PC-9 (cell line): ENCODE results near the gene FYN. TPM values are rescaled to one million over a fixed set of nuclear protein-coding genes. Genes with fewer than 3 reads are reported as not detected.

Experiments
- BruUV-seq: library from RNA; stranded (reverse); fragments of 400-500 nt; replicated peaks from 2 replicates; lab custom pipeline; 2021; lab: Mats Ljungman, UMichigan
- CTCF ChIA-PET: fragments of 300-600 bp; sonication (Branson Sonifier 250); formaldehyde crosslinking; loops from one replicate; lab custom pipeline; 2022; ENCODE audit warnings: antibody characterized with exemption; lab: Charles Lee
- POLR2A ChIA-PET: fragments of 300-600 bp; sonication (Branson Sonifier 250); formaldehyde crosslinking; loops from one replicate; lab custom pipeline; 2022; ENCODE audit warnings: antibody characterized with exemption; ENCODE audit not compliant: unreplicated experiment; lab: Charles Lee
- DNase-seq, 2 experiments: peaks; one replicate each; pipeline versions ENCODE4 v3.0.0 to v3.0.0-alpha.2; 2015 to 2022; ENCODE audit warnings: mixed read lengths in 1 of 2
- H2AFZ ChIP-seq: fragments of 200-600 bp; sonication (generic); 2 replicates; pipeline ENCODE4 v1.8.1; 2017; ENCODE audit warnings: antibody characterized with exemption
- H3F3A ChIP-seq: fragments of 200-600 bp; sonication (generic); 2 replicates; pipeline ENCODE4 v1.8.1; 2017; ENCODE audit warnings: antibody characterized with exemption, mild to moderate bottlenecking, low read depth; ENCODE audit not compliant: insufficient read depth
- H3K27ac ChIP-seq: fragments of 200-600 bp; sonication (generic); 2 replicates; pipeline ENCODE4 v1.6.1; 2016; ENCODE audit warnings: mixed run types
- H3K27me3 ChIP-seq: fragments of 200-600 bp; sonication (generic); 2 replicates; pipeline ENCODE4 v1.6.1; 2016; ENCODE audit warnings: low read depth, mixed run types; ENCODE audit not compliant: insufficient read depth
- H3K36me3 ChIP-seq: fragments of 200-600 bp; sonication (generic); 2 replicates; pipeline ENCODE4 v1.6.1; 2016; ENCODE audit warnings: low read depth, mixed run types
- H3K4me1 ChIP-seq: fragments of 200-600 bp; sonication (generic); replicated peaks from 2 replicates; pipeline ENCODE4 v1.6.1; 2016; ENCODE audit warnings: mixed run types; ENCODE audit not compliant: insufficient read depth
- H3K4me2 ChIP-seq: fragments of 200-600 bp; sonication (generic); 2 replicates; pipeline ENCODE4 v1.6.1; 2017; ENCODE audit warnings: mixed run types
- H3K4me3 ChIP-seq: fragments of 200-600 bp; sonication (generic); 2 replicates; pipeline ENCODE4 v1.6.1; 2016; ENCODE audit warnings: mixed run types
- H3K79me2 ChIP-seq: fragments of 200-600 bp; sonication (generic); 2 replicates; pipeline ENCODE4 v1.6.1; 2017; ENCODE audit warnings: low read depth, mixed run types
- H3K9me2 ChIP-seq: fragments of 200-600 bp; sonication (generic); 2 replicates; pipeline ENCODE4 v1.8.1; 2017; ENCODE audit warnings: mild to moderate bottlenecking; ENCODE audit not compliant: insufficient read depth
- H3K9me3 ChIP-seq: fragments of 200-600 bp; sonication (generic); 2 replicates; pipeline ENCODE4 v1.8.1; 2016; ENCODE audit warnings: low read depth; ENCODE audit not compliant: insufficient read depth
- H4K20me1 ChIP-seq: fragments of 200-600 bp; sonication (generic); 2 replicates; pipeline ENCODE4 v1.8.1; 2017; ENCODE audit not compliant: insufficient read depth
- CTCF ChIP-seq: fragments of 200-600 bp; sonication (generic); conservative IDR thresholded peaks from 2 replicates; pipeline ENCODE4 v1.6.1; 2017; ENCODE audit warnings: mixed run types, antibody characterized with exemption, mild to moderate bottlenecking, moderate library complexity
- EZH2 ChIP-seq: fragments of 200-600 bp; sonication (generic); IDR thresholded peaks from 2 replicates; pipeline ENCODE4 v1.8.0; 2017; ENCODE audit warnings: antibody characterized with exemption, low read depth
- intact Hi-C: fragments of 100-400 bp; cut with micrococcal nuclease; formaldehyde crosslinking; loops from one replicate; pipeline ENCODE4 v1.10.0; 2022; ENCODE audit not compliant: unreplicated experiment
- total RNA-seq: library from RNA; stranded (reverse); gene quantifications from 2 replicates; pipeline ENCODE4 v1.2.3, GENCODE V29; 2021

Gene FYN
- total RNA-seq, 1 experiment from 2014 or later: 53.3 TPM

GRCh38 chr6:111829998-111830397, 43.3 kb downstream of the FYN start:
- Histone ChIP-seq H3K36me3 (no peaks in the 10 kb centered on the region), H4K20me1 (no peaks in the 10 kb centered on the region), H3F3A (0 out of 2 replicates have a peak, but pooled peaks cover 4% of the 10 kb centered on the region), H3K4me3 (no peak overlapping the region), H3K27ac (no peak overlapping the region), H3K27me3 (no peaks in the 10 kb centered on the region), H3K4me2 (no peak overlapping the region), H3K79me2 (no peaks in the 10 kb centered on the region), H3K4me1 (peaks cover 9% of the 10 kb centered on the region), H3K9me2 (no peaks in the 10 kb centered on the region), H2AFZ (no peak overlapping the region), H3K9me3 (no peaks in the 10 kb centered on the region)
- intact Hi-C loops: no loop called here
- TF ChIP-seq EZH2 (no peak), CTCF (no peak)
- ChIA-PET POLR2A (interaction anchor here (0.6 kb wide), 1 partner anchor 34 kb away, joined by 5 read pairs; no protein-coding TSS in a partner anchor), CTCF (no interaction called here)
- no peak for DNase-seq
- no TSS peak for BruUV-seq

GRCh38 chr6:111829581-111829980, 43.7 kb downstream of the FYN start:
- H3K9me3 ChIP-seq: no peaks in the 10 kb centered on the region
- H3K4me1 ChIP-seq: peaks cover 13% of the 10 kb centered on the region
- ChIA-PET POLR2A (interaction anchor here (0.6 kb wide), 1 partner anchor 33 kb away, joined by 5 read pairs; no protein-coding TSS in a partner anchor), CTCF (no interaction called here)
- H3K79me2 ChIP-seq: no peaks in the 10 kb centered on the region
- intact Hi-C loops: no loop called here
- no peak overlapping the region for H3K4me2 ChIP-seq
- TF ChIP-seq EZH2 (no peak), CTCF (no peak)
- DNase-seq: no peak
- H3K27me3 ChIP-seq: no peaks in the 10 kb centered on the region
- no peaks in the 10 kb centered on the region for H3K9me2 ChIP-seq
- BruUV-seq: no TSS peak
- no peak overlapping the region for H3K27ac ChIP-seq
- H3F3A ChIP-seq: peaks cover 7% of the 10 kb centered on the region
- no peak overlapping the region for H3K4me3 ChIP-seq
- no peaks in the 10 kb centered on the region for H4K20me1 ChIP-seq
- H2AFZ ChIP-seq: no peak overlapping the region
- no peaks in the 10 kb centered on the region for H3K36me3 ChIP-seq

GRCh38 chr6:111828809-111829208, 44.4 kb downstream of the FYN start:
- no peaks in the 10 kb centered on the region for H3K9me2 ChIP-seq
- no peaks in the 10 kb centered on the region for H3K9me3 ChIP-seq
- no peak overlapping the region for H3K4me3 ChIP-seq
- CTCF ChIA-PET: no interaction called here
- H3K27me3 ChIP-seq: no peaks in the 10 kb centered on the region
- H2AFZ ChIP-seq: no peak overlapping the region
- no peaks in the 10 kb centered on the region for H3K36me3 ChIP-seq
- no peaks in the 10 kb centered on the region for H3K79me2 ChIP-seq
- H4K20me1 ChIP-seq: no peaks in the 10 kb centered on the region
- no peak overlapping the region for H3K27ac ChIP-seq
- POLR2A ChIA-PET: no interaction called here
- no TSS peak for BruUV-seq
- no peak for DNase-seq
- TF ChIP-seq CTCF: no peak
- no peak overlapping the region for H3K4me2 ChIP-seq
- intact Hi-C loops: no loop called here
- H3K4me1 ChIP-seq: peaks cover 21% of the 10 kb centered on the region
- H3F3A ChIP-seq: peaks cover 14% of the 10 kb centered on the region
